CD4-positive, alpha-beta T cell (primary cell): ENCODE measurements around the gene SDF2L1. TPM values are rescaled to one million over a fixed set of nuclear protein-coding genes. Genes with fewer than 3 reads are reported as not detected.

Experiments
- ATAC-seq: fragments of 200-7000 bp; cut with Tn5 transposase; one replicate; pipeline ENCODE4 v1.10.0; 2022; ENCODE audit warnings: mild to moderate bottlenecking; ENCODE audit not compliant: poor library complexity
- CTCF ChIA-PET: fragments of 350-600 bp; sonication (Branson Sonifier 250); formaldehyde crosslinking; loops from one replicate; lab custom pipeline; 2021; ENCODE audit warnings: antibody characterized with exemption, inconsistent platforms; lab: Charles Lee
- POLR2A ChIA-PET: fragments of 350-600 bp; sonication (Branson Sonifier 250); formaldehyde crosslinking; loops from one replicate; lab custom pipeline; 2021; ENCODE audit warnings: antibody characterized with exemption, inconsistent platforms; lab: Charles Lee
- DNase-seq, 14 experiments: peaks; one replicate each; pipeline ENCODE4 v3.0.0-alpha.2; 2013 to 2020; ENCODE audit warnings: mixed read lengths in 2 of 14
- H3K27ac ChIP-seq, 2 donors: one replicate each; pipeline versions ENCODE4 v1.5.1 to v1.7.0; 2013; ENCODE audit warnings: low read length in 2 of 2, low read depth in 1 of 2, mild to moderate bottlenecking in 1 of 2
- H3K27me3 ChIP-seq, 2 experiments: 1 replicate in 1 of 2; 2 replicates in 1 of 2; pipeline versions ENCODE4 v1.6.1 to v1.7.0; 2013; ENCODE audit warnings: low read length in 2 of 2, control low read depth in 1 of 2, mild to moderate bottlenecking in 1 of 2, moderate library complexity in 1 of 2; ENCODE audit not compliant: insufficient read depth in 2 of 2, control insufficient read depth in 1 of 2
- H3K36me3 ChIP-seq: one replicate; pipeline ENCODE4 v1.6.1; 2013; ENCODE audit warnings: low read length, control low read depth; ENCODE audit not compliant: insufficient read depth
- H3K4me1 ChIP-seq: one replicate; pipeline ENCODE4 v1.6.1; 2013; ENCODE audit warnings: low read length, control low read depth; ENCODE audit not compliant: insufficient read depth
- H3K4me3 ChIP-seq: one replicate; pipeline ENCODE4 v1.5.1; 2013; ENCODE audit warnings: mild to moderate bottlenecking, low read length, moderate library complexity
- H3K9me3 ChIP-seq, 2 experiments: 1 replicate in 1 of 2; 2 replicates in 1 of 2; pipeline versions ENCODE4 v1.6.1 to v1.7.0; 2013; ENCODE audit warnings: low read length in 2 of 2, mild to moderate bottlenecking in 2 of 2, control low read depth in 1 of 2, moderate library complexity in 1 of 2; ENCODE audit not compliant: control insufficient read depth in 1 of 2, insufficient read depth in 1 of 2
- H3K27ac Mint-ChIP-seq: one replicate; pipeline ENCODE4 v1.8.0; 2020; ENCODE audit warnings: mixed read lengths
- H3K27me3 Mint-ChIP-seq: one replicate; pipeline ENCODE4 v1.8.0; 2021; ENCODE audit warnings: mixed read lengths
- H3K36me3 Mint-ChIP-seq: one replicate; pipeline ENCODE4 v1.8.0; 2021; ENCODE audit warnings: low read depth, mixed read lengths
- H3K4me1 Mint-ChIP-seq: one replicate; pipeline ENCODE4 v1.8.0; 2021; ENCODE audit warnings: low read depth, mixed read lengths
- H3K4me3 Mint-ChIP-seq: one replicate; pipeline ENCODE4 v1.8.0; 2020; ENCODE audit warnings: mild to moderate bottlenecking, mixed read lengths
- H3K9me3 Mint-ChIP-seq: one replicate; pipeline ENCODE4 v1.8.0; 2020; ENCODE audit warnings: mixed read lengths
- intact Hi-C, 2 experiments: fragments of 100-400 bp; cut with DNase I in 1 of 2; cut with micrococcal nuclease in 1 of 2; formaldehyde crosslinking; loops; one replicate each; pipeline versions ENCODE4 v1.15.1 to v1.9.0; 2023 to 2025; cut with DNase I, micrococcal nuclease
- total RNA-seq, 174 experiments: library from RNA in 2 of 174; stranded (reverse) in 2 of 174; gene quantifications; one replicate each; pipeline ENCODE4 v1.2.3 and lab custom pipeline; 2021 to 2026
- TF ChIP-seq, protein P1 (sequence below): fragments of 200-600 bp; IDR thresholded peaks from one replicate; pipeline ENCODE4 v1.8.0; 2022; ENCODE audit warnings: antibody characterized with exemption, mild to moderate bottlenecking

The SDF2L1 gene
- total RNA-seq, 2 experiments from 2014 or later, result 20.0 to 21.2 TPM

DNA sequence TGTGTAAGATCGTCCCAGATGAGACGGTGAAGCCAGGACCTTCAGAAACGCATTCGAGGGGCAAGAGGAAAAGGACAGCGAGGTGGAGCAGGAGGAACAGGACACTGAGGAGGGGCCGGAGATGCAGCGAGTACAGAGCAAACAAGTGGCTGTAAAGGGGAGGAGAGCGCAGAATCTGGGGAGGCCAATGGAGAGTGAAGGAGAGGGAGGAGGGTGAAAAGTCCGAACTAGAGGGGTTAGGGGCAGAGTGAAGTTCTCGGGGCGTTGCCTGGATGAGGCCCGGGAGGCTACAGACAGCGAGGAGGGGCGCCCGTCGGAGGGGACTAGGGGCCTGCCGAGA lies 14.9 kb downstream of the SDF2L1 start:
- no peak overlapping the region for H3K27ac Mint-ChIP-seq
- POLR2A ChIA-PET, result interaction anchor here (1.3 to 2.4 kb wide), 2 partner anchors 15 to 28 kb away, joined by 5 to 11 read pairs; partner anchors contain the start of gene SDF2L1
- no peaks in the 10 kb centered on the region for H3K27me3 Mint-ChIP-seq
- ATAC-seq (no peak), DNase-seq (no peak)
- H3K9me3 Mint-ChIP-seq, result no peaks in the 10 kb centered on the region
- Histone ChIP-seq H3K4me3 (peak overlapping the region; percentile 24), H3K4me1 (peaks cover 29% of the 10 kb centered on the region), H3K27me3 (no peaks in the 10 kb centered on the region), H3K36me3 (no peaks in the 10 kb centered on the region), H3K9me3 (no peaks in the 10 kb centered on the region), H3K27ac (no peak overlapping the region)
- peak overlapping the region; percentile 69 for H3K4me3 Mint-ChIP-seq
- TF ChIP-seq, protein P1, sequence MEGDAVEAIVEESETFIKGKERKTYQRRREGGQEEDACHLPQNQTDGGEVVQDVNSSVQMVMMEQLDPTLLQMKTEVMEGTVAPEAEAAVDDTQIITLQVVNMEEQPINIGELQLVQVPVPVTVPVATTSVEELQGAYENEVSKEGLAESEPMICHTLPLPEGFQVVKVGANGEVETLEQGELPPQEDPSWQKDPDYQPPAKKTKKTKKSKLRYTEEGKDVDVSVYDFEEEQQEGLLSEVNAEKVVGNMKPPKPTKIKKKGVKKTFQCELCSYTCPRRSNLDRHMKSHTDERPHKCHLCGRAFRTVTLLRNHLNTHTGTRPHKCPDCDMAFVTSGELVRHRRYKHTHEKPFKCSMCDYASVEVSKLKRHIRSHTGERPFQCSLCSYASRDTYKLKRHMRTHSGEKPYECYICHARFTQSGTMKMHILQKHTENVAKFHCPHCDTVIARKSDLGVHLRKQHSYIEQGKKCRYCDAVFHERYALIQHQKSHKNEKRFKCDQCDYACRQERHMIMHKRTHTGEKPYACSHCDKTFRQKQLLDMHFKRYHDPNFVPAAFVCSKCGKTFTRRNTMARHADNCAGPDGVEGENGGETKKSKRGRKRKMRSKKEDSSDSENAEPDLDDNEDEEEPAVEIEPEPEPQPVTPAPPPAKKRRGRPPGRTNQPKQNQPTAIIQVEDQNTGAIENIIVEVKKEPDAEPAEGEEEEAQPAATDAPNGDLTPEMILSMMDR, result no peak
- no peaks in the 10 kb centered on the region for H3K36me3 Mint-ChIP-seq
- intact Hi-C loops, result loop anchor here in 1 of 2 experiments (1.0 to 2.0 kb wide), 2 partner anchors 8 to 14 kb away; partner anchors contain the start of gene SDF2L1
- peaks cover 16% of the 10 kb centered on the region for H3K4me1 Mint-ChIP-seq
- CTCF ChIA-PET, result interaction anchor here (1.4 to 1.7 kb wide), 3 partner anchors 10 to 15 kb away, joined by 4 to 7 read pairs (median 5); partner anchors contain the start of gene SDF2L1

DNA sequence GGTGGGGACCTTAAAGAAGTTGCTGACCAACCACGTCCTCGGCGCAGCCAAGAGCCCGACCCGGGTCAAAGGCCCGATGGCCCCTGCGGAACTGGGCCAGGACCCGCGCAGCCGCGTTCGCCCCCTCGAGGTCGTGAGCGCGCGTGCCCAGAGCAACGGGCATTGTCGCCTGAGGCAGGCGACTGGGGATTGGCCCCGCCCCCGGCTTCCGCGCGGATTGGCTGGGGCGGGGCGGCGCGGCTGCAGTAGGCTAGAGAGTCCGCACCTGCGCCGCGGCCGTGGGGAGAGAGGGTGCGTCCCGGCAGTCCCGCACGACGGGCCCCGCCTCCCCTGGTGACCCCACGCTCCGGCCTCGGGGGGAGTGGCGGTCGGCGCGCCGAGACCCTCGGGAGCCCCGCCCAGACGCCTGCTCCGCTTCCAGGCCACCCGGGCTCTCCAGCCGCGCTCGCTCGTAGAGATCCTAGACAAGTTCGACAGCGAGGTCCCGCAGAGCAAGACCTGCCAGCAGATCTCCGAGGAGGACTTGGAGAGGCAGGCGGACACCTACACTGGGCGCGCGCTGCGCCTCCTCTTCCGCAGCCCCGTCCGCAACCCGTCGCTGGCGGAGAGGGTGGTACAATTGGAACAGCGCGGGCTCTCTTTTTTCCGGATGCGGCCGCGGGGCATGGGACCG lies 15.4 kb downstream of the SDF2L1 start:
- DNase-seq (peak in 13 of 14 experiments; percentile 58 to 90 (median 71)), ATAC-seq (peak; percentile 97)
- POLR2A ChIA-PET, result interaction anchor here (1.1 to 2.4 kb wide), 4 partner anchors 11 to 28 kb away, joined by 3 to 11 read pairs (median 6); partner anchors contain the start of gene SDF2L1
- H3K9me3 Mint-ChIP-seq, result no peaks in the 10 kb centered on the region
- no peak overlapping the region for H3K27ac Mint-ChIP-seq
- H3K4me1 Mint-ChIP-seq, result peaks cover 14% of the 10 kb centered on the region
- Histone ChIP-seq H3K27ac (no peak overlapping the region), H3K36me3 (no peaks in the 10 kb centered on the region), H3K4me1 (peaks cover 24% of the 10 kb centered on the region), H3K4me3 (peak overlapping the region; percentile 77), H3K27me3 (no peaks in the 10 kb centered on the region), H3K9me3 (no peaks in the 10 kb centered on the region)
- no peaks in the 10 kb centered on the region for H3K36me3 Mint-ChIP-seq
- peak overlapping the region; percentile 82 for H3K4me3 Mint-ChIP-seq
- no peaks in the 10 kb centered on the region for H3K27me3 Mint-ChIP-seq
- intact Hi-C loops, result loop anchor here in 1 of 2 experiments (1.0 to 2.0 kb wide), 2 partner anchors 8 to 15 kb away; partner anchors contain the start of gene SDF2L1
- CTCF ChIA-PET, result interaction anchor here (1.1 to 1.7 kb wide), 3 partner anchors 11 to 29 kb away, joined by 3 to 7 read pairs (median 4); partner anchors contain the start of gene SDF2L1
- TF ChIP-seq, protein P1, result peak; percentile 50

DNA sequence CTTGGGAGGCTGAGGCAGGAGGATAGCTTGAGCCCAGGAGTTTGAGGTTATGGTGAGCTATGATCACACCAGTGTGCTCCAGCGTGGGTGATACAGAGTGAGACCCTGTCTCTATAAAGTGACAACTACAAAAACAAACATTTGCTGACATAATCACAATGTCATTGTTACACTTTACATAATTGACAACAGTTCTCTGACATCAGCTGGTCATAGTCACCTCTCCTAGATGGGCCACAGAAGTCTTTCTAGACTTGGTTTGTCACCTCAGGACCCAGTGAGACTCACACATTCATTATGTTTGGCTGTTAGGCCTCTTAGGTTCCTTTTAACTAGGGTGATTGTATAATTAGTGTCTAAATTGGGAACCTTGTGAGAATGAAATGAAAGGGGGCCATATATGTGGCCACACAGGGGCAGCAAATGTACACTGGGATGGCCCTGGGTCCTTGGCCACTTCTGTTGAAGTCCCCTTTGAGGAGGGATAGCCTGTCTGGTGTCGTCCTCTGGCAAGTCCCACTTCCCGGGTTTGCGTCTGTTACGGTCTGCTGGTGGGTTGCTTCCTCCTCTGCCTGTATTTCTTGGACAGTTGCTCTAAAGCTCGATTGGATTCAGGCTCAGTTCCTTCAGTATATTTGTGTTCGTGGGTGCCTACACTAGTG lies 17.9 kb downstream of the SDF2L1 start:
- POLR2A ChIA-PET, result no interaction called here
- no peaks in the 10 kb centered on the region for H3K27me3 Mint-ChIP-seq
- Histone ChIP-seq H3K4me1 (peaks cover 22% of the 10 kb centered on the region), H3K4me3 (no peak overlapping the region), H3K9me3 (no peaks in the 10 kb centered on the region), H3K27me3 (no peaks in the 10 kb centered on the region), H3K36me3 (no peaks in the 10 kb centered on the region), H3K27ac (no peak overlapping the region)
- CTCF ChIA-PET, result interaction anchor here (1.6 kb wide), 1 partner anchor 17 kb away, joined by 5 read pairs; the partner anchor contains the start of gene SDF2L1
- H3K4me1 Mint-ChIP-seq, result peaks cover 15% of the 10 kb centered on the region
- ATAC-seq, result no peak
- H3K4me3 Mint-ChIP-seq, result peak overlapping the region; percentile 50
- no peak for DNase-seq
- no peaks in the 10 kb centered on the region for H3K9me3 Mint-ChIP-seq
- intact Hi-C loops, result no loop called here
- H3K36me3 Mint-ChIP-seq, result no peaks in the 10 kb centered on the region
- no peak overlapping the region for H3K27ac Mint-ChIP-seq
- TF ChIP-seq, protein P1, result no peak
